ENCODE data around the gene DTX3.
"Not testable (repeated sequence)": the region's sequence is repeated elsewhere in the genome, so short reads cannot be mapped to it uniquely, and the experiment has no call there.

The DTX3 gene

DNA sequence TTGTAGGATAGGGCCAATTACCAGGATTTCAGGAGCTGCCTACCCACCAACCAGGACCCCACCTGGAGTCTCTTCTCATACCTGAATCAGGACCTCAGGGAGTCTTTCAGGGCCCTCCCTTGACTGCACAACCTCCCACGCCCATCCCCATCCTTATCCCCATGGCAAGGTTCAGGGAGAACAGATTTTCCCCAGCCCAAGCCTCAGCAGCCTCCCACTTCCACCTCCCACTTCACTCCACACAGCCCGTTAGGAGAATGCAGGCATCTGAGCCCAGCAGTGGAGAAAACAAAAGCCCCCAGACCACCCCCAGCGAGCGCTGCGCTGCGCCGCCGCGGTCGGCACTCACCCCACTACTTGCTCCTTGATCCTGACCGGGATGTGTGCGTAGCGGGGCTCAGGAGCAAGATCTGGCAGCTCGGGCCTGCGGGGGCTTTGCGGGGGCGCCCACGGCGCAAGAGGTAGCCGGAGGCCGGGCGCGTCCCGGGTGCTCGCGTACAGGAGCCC is 27.0 kb downstream of the DTX3 start:
- no peak for DNase-seq (ENCODE audit: low read depth in 1 of 2, low spot score in 1 of 2)

DNA sequence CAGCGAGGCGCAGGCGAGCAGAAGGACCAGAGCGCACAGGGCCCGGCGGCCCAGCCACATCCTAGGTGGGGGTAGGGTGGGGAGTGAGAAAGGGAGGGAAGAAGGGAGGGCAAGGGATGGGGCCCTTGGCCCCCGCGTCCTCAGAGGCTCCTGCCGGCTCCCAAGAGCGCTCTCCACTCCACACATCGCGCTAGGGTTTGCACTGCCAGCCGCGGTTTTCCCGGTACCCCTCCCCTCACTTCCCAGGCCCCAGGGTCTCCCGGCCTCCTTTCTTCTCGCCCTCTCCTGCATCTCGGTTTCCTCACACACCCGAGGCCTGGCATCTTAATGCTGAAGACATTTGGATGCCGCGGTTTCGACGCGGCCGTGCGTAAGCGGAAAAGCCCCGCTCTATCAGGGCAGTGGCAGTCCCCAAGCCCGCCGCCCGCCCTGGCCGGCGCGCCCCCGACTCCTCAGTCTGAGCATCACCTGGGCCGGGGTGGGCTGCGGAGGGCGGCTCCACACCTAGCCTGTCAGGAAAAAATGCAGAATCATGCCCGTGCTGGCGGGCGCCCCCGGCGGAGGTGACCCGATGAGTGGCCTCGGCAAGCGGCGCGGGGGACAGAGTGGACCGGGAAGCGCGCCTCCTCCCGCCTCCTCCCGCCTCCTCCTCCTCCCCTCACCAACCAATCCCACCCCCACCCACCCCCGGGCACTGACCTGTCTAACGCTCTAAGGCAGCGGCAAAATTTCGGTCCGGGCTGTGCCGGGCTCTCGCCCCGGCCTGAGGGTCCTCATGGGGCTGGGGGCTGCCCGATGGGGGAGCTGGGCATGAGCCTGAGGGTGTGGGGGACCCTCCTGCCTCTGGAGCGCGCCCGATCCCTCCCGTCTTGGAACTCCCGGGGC is 27.7 kb downstream of the DTX3 start:
- DNase-seq (ENCODE audit: low read depth in 1 of 2, low spot score in 1 of 2) = no peak

DNA sequence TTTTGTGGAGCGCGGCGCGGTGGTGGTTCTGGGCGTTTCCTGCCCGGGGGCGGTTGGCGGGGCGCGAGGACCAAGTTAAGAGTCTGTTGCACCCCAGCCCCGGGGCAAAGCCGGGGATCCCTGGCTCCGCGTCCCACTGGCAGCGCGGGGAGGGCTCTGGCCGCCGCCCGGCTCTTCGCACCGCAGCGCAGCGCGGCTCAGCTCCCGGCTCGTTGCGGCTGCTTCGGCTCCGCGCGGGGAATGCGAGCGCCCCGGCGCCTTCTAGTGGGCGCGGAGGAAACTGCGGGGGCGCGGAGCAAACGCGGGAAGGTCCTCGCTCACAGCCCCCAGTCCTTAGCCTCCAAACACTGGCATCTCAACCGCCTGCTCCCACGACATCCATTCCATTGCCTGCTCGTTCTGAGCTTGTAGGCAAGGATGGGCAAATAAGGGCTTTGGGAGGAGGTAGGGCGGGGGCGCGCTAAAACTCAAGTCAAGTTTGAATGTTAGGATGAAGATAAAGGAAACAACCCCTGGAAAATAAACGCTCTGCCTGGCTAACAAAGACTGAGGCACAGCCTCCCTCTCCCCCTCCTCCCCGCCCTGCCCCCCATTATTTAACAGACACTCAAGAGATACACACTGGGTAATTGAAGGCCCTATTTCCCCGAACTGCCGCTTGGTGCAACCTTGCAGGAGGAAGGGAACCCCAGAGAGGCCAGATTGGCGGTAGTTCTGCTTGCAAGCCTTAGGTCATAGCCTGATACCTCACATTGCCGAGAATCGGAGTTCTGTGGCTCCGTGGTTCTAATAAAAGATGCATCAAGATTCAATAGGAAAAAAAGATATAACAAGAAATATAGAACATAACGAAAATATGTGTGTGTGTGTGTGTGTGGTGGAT is 28.6 kb downstream of the DTX3 start, which contains the start of gene B4GALNT1:
TSS of gene B4GALNT1 (minus strand) at position 244 of the 883 bp plus-strand sequence. CDS start 1,069 bp downstream, outside the sequence.
- DNase-seq (ENCODE audit: low read depth in 1 of 2, low spot score in 1 of 2) = peak in 1 of 2 donors; percentile 39

DNA sequence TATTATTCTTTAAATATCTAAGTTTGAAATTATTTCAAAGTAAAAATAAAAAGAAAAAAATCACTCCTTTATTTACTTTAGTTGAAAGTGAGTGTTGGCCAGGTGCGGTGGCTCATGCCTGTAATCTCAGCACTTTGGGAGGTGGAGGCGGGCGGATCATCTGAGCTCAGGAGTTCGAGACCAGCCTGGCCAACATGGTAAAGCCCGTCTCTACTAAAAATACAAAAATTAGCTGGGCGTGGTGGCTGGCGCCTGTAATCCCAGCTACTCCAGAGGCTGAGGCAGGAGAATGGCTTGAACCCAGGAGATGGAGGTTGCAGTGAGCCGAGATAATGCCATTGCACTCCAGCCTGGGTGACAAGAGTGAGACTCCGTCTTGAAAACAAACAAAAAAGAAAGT is 32.1 kb downstream of the DTX3 start:
- not testable (repeated sequence) for DNase-seq (ENCODE audit: low read depth in 1 of 2, low spot score in 1 of 2)

DNA sequence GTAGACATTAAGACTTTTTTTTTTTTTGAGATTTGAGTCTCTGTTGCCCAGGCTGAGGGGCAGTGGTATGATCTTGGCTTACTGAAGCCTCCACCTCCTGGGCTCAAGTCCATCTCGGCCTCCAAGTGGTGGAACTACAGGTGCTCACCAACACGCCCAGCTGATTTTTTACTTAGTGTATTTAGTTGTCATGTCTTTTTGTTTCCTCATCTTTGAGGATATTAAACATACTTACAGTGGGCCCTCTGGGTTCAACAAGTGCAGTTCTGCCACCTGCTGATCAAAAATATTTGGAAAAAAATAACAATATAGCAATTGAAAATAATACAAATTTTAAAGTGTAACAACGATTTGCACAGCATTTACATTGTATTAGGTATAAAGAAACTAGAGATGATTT is 32.7 kb downstream of the DTX3 start:
- DNase-seq (ENCODE audit: low read depth in 1 of 2, low spot score in 1 of 2) = no peak

DNA sequence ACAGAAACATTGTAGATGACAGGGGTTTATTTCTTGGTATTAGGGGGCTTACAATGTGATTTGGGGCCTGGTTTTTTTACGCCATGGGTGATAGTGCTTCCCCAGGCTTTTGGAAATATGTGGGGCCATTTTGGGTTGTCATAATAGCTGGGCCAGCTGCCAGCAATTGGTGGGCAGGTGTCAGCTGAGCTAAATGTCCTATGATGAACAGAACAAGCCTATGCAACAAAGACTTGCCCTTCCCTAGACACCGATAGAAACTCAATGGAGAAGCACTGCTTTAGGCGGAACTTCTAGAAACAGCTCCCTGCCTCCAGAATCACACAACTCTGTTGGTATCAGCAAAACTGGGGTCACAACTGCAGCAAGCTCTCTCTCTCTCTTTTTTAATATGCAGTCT is 33.5 kb downstream of the DTX3 start:
- DNase-seq (ENCODE audit: low read depth in 1 of 2, low spot score in 1 of 2) = no peak

DNA sequence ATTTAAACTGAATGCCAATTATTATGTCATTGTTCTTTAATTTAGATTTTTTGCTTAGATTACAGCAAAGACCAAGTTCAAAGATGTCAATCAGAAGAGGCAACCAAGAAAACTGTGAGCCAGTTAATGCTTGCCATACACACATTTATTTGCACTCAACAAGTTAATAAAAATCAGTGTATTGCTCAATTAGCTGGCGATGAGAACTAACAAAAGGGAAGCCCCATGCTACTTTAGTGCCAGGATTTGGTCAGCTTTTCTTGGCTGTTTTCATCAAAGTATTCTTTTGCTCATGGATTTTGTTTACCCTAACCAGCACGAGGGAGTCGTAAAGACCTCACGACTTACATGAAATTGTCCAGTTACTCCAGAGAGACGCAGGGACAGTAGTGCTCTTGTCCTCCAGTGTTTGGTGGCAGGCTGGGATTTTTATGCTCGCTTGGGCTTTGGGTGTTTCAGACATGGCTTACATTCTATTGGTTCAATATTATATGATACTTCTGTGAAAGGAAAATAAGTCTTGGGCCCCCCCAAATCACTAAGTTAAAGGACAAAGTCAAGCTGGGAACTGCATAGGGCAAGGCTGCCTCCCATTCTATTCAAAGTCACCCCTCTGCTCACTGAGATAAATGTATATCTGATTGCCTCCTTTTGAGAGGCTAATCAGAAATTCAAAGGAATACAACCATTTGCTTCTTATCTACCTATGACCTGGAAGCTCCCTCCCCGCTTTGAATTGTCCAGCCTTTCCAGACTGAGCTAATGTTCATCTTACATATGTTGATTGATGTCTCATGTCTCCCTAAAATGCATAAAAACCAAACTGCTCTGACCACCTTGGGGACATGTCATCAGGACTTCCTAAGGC is 35.8 kb downstream of the DTX3 start:
- no peak for DNase-seq (ENCODE audit: low read depth in 1 of 2, low spot score in 1 of 2)

DNA sequence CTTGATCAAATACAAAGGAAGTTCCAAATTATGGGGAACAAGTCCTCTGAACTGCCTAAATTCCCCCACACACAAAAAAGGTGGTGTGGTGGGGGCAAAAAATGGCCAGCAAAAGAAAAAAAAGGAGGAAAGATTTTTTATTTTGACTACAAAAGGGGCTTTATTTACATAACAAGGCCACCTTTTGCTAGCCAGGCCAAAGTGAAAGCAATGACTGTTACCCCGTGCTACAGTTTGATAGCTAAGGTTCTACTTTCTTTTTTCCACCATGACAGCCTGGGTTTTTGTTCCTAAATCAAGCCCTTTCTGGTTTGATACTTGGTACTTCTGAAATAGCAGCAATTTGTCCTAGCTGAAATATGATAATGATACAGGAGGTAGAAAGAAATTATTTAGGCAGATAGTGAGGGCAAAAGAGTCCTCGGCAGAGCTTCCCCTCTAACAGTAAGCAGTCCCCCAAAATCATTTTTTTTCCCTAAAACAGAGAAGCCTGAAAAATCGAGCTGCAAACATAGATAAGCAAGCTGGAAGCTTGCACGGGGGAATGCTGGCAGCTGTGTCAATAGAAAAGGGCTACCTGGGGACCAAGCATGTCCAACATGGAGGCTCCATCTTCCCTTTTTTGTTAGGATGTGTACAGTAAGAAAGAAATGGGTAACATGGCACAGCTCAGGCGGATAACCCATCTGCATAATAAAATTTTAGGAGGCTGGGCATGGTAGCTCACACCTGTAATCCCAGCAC is 37.2 kb downstream of the DTX3 start:
- DNase-seq (ENCODE audit: low read depth in 1 of 2, low spot score in 1 of 2) = no peak

DNA sequence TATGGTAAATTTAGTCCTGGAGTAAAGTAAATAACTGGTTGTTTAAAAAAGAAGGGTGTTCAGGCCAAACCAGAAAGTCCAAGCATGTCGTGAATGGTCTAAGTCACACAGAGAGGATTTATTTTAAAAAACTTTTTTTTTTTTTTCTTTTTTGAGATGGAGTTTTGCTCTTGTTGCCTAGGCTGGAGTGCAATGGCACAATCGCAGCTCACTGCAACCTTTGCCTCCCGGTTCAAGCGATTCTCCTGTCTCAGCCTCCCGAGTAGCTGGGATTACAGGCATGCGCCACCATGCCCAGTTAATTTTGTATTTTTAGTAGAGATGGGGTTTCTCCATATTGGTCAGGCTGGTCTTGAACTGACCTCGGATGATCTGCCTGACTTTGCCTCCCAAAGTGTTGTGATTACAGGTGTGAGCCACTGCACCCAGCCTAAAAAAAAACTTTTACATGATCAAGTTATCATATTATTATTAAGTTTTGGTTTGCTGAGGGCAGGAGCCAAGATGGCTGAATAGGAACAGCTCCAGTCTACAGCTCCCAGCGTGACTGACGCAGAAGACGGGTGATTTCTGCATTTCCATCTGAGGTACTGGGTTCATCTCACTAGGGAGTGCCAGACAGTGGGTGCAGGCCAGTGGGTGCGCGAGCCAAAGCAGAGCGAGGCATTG is 41.5 kb downstream of the DTX3 start:
- DNase-seq (ENCODE audit: low read depth in 1 of 2, low spot score in 1 of 2) = not testable (repeated sequence)

DNA sequence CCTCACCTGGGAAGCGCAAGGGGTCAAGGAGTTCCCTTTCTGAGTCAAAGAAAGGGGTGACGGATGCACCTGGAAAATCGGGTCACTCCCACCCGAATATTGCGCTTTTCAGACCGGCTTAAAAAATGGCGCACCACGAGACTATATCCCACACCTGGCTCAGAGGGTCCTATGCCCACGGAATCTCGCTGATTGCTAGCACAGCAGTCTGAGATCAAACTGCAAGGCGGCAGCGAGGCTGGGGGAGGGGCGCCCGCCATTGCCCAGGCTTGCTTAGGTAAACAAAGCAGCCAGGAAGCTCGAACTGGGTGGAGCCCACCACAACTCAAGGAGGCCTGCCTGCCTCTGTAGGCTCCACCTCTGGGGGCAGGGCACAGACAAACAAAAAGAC is 42.0 kb downstream of the DTX3 start:
- not testable (repeated sequence) for DNase-seq (ENCODE audit: low read depth in 1 of 2, low spot score in 1 of 2)

DNA sequence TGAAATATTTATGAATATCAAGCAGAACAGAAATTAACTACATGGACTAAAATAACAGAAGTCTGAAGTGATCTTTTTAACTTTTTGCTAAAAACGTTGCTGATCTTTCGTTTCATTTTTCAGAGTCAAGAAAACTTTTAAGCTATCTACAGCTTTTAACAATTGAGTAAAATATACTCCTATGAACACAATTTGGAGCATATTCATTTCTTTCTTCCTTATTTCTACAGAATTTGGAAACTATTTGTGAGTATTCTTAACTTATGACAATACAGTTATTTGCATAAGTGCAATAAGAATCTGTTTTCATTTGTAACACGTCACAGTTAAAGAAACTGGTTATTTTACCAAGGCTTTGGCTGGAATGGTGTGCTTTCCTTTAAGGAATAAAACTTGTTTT is 49.4 kb downstream of the DTX3 start:
- DNase-seq (ENCODE audit: low read depth in 1 of 2, low spot score in 1 of 2) = no peak

DNA sequence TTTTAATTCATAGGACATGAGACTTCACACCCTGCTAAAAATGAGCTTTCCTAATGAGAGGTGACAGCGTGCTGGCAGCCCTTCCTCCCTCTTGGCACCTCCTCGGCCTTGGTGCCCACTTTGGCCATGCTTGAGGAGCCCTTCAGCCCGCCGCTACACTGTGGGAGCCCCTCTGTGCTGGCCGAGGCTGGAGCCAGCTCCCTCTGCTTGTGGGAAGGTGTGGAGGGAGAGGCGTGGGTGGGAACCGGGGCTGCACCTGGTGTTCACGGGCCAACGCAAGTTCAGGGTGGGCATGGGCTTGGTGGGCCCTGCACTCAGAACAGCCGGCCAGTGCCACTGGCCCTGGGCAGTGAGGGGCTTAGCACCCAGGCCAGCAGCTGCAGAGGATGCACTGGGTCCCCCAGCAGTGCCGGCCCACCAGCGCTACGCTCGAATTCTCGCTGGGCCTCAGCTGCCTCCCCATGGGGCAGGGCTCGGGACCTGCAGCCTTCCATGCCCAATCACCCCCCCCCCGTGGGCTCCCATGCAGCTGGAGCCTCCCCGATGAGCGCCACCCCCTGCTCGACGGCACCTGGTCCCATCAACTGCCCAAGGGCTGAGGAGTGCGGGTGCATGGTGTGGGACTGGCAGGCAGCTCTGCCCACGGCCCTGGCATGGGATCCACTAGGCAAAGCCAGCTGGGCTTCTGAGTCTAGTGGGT is 51.1 kb downstream of the DTX3 start:
- DNase-seq (ENCODE audit: low read depth in 1 of 2, low spot score in 1 of 2) = no peak

DNA sequence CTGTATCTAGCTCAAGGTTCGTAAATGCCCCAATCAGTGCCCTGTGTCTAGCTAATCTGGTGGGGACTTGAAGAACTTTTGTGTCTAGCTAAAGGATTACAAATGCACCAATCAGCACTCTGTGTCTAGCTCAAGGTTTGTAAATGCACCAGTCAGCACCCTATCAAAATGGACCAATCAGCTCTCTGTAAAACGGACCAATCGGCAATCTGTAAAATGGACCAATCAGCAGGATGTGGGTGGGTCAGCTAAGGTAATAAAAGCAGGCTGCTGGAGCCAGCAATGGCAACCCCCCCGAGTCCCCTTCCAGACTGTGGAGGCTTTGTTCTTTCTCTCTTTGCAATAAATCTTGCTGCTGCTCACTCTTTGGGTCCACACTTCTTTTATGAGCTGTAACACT is 51.8 kb downstream of the DTX3 start:
- not testable (repeated sequence) for DNase-seq (ENCODE audit: low read depth in 1 of 2, low spot score in 1 of 2)

DNA sequence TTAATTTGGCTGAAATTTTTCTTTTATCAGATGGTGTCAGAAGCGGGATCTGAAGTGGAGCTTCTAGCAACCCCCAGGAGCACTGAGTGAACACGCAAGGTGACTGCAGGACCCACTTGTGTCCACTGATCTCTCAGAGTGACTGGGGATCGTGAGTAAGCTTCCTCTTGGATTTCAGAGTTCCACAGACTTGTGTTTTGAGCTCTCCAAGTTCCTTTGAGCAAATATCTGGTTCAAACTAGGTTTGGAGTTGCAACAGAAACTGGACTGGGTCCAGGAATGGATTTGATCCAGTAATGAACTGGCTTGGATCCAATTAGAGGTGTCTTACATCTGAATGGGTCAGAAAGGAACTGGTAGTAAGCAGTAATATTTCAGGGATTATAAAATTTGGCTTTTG is 53.1 kb downstream of the DTX3 start:
- DNase-seq (ENCODE audit: low read depth in 1 of 2, low spot score in 1 of 2) = no peak

DNA sequence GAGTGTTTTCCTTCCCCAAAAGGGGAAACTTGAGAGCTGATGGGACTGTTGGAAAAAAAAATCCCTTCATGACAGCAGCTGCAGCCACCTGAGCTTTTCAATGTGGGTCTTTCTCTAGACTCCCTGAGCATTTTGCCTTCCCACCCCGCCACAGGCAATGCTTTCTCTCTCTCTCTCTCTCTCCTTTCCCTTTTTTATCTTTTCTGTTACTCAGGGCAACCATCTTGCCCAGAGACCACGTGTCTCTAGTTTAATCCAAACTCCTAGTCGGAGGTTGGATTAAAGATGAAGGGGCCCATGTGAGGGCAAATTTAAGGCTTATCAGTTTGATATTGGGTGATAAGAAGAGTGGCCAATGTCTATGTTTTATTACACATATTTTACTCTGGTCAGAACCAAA is 54.3 kb downstream of the DTX3 start:
- DNase-seq (ENCODE audit: low read depth in 1 of 2, low spot score in 1 of 2) = no peak
